AG10803 (cell line): ENCODE results near the gene SNX3.

ENCODE experiments used
- DNase-seq: peaks from one replicate; pipeline ENCODE4 v3.0.0; 2010; ENCODE audit warnings: low read depth
- H3K4me3 ChIP-seq: 2 replicates; pipeline ENCODE4 v1.5.1; 2011; ENCODE audit warnings: mild to moderate bottlenecking, low read length, control low read depth
- TF ChIP-seq, protein P1 (sequence below): conservative IDR thresholded peaks from 2 replicates; pipeline ENCODE4 v1.5.1; 2011; ENCODE audit warnings: mild to moderate bottlenecking, low read length, control low read depth, inconsistent platforms

SNX3 gene

GRCh38 chr6:108166664-108167448 is 94.0 kb downstream of the SNX3 start:
- H3K4me3 ChIP-seq: no peak overlapping the region
- DNase-seq: no peak
- TF ChIP-seq, protein P1, sequence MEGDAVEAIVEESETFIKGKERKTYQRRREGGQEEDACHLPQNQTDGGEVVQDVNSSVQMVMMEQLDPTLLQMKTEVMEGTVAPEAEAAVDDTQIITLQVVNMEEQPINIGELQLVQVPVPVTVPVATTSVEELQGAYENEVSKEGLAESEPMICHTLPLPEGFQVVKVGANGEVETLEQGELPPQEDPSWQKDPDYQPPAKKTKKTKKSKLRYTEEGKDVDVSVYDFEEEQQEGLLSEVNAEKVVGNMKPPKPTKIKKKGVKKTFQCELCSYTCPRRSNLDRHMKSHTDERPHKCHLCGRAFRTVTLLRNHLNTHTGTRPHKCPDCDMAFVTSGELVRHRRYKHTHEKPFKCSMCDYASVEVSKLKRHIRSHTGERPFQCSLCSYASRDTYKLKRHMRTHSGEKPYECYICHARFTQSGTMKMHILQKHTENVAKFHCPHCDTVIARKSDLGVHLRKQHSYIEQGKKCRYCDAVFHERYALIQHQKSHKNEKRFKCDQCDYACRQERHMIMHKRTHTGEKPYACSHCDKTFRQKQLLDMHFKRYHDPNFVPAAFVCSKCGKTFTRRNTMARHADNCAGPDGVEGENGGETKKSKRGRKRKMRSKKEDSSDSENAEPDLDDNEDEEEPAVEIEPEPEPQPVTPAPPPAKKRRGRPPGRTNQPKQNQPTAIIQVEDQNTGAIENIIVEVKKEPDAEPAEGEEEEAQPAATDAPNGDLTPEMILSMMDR: no peak

DNA sequence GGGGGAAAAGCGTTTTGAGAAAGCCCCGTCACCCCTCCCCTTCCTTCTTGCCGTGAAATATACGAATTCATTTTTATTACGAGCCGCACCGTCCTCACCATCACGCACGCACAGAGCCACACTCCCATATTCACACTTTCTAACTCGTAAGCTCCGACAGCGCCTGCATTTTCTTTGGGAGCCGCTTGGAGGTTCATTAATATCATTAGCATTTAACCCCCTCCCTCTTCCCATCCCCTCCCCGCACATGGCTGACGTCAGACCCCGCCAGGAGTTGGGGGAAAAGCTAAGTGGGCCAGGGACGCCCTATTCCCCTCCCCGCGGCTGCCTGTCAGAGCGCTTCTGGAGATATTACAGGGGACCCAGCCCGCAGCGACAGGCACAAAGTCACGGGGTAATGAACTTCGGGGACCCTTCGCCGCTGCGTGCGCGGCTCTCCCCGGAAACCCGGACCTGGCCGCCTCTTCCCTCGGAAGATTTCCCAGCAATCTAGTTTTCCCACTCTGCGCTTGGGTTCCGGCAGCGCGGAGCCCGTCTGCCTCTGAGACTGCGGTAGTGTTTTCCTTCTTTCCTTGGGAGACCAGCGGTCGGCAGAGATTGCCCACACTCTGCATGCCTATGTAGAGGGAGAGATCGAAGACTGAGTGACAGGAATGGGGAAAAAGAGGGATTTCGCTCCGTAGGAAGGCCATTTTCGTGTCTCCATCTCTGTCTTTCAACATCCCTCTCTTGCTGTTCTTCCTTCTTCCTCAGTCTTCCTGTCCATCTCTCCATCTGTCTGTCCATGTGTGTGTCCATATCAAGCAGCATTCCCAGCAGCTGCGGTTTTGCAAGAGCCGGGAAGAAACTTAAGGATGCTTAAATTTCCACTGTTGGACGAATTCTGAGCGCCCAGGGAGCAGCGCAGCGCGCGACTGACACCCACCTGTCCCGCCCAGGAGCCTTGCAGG is 94.9 kb downstream of the SNX3 start, which contains the start of gene NR2E1:
Gene NR2E1 (plus strand): TSS at position 309 of the 950 bp plus-strand sequence. CDS start 744 bp downstream, outside the sequence.
- H3K4me3 ChIP-seq: no peak within 1 kb of the TSS; the same call in 1 of the 2 replicates
- no peak for DNase-seq
- TF ChIP-seq, protein P1: no peak

GRCh38 chr6:108164815-108165706 is 95.8 kb downstream of the SNX3 start:
- no peak overlapping the region for H3K4me3 ChIP-seq
- TF ChIP-seq, protein P1: no peak
- DNase-seq: no peak

GRCh38 chr6:108164543-108164814 is 96.4 kb downstream of the SNX3 start:
- DNase-seq: no peak
- TF ChIP-seq, protein P1: no peak
- H3K4me3 ChIP-seq: no peak overlapping the region

GRCh38 chr6:108163644-108164542 is 96.9 kb downstream of the SNX3 start:
- H3K4me3 ChIP-seq: no peak overlapping the region
- TF ChIP-seq, protein P1: no peak
- DNase-seq: no peak

DNA sequence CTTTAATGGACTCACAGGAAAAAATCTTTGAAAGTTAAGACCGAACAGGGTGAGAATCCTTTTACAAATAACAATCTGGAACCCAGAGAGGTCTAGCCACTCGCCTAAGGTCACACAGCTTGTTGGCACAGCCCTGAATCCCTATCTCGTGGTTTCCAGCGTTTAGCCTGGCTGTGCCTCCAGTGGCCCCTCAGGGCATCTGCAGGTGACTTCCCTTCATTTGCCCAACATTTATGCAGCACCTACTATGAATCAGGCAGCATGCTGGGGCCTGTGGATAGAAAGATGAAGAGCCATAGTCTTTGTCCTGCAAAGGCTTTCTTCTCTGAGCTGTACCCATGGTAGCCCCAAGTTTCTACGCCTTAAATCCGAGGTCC is 97.6 kb downstream of the SNX3 start:
- DNase-seq: no peak
- no peak overlapping the region for H3K4me3 ChIP-seq
- TF ChIP-seq, protein P1: no peak
